IMR-90 (cell line): Measurements from ENCODE around the gene WDFY2. TPM values are rescaled to one million over a fixed set of nuclear protein-coding genes. Genes with fewer than 3 reads are reported as not detected.

ENCODE experiments used
- ATAC-seq: fragments of 200-7000 bp; cut with Tn5 transposase; 2 replicates; pipeline ENCODE4 v1.9.1; 2020; ENCODE audit warnings: low read depth, mild to moderate bottlenecking, moderate library complexity
- BruUV-seq: library from RNA; stranded (reverse); fragments of 400-500 nt; replicated peaks from 2 replicates; lab custom pipeline; 2021; lab: Mats Ljungman, UMichigan
- CTCF ChIA-PET: fragments of 300-600 bp; formaldehyde crosslinking; extraction: SDS; loops from one replicate; lab custom pipeline; 2021; ENCODE audit warnings: antibody characterized with exemption; lab: Yijun Ruan, JAX
- POLR2A ChIA-PET: fragments of 300-600 bp; sonication (Branson Sonifier 250); formaldehyde crosslinking; loops from one replicate; lab custom pipeline; 2022; ENCODE audit warnings: antibody characterized with exemption; ENCODE audit not compliant: unreplicated experiment; lab: Charles Lee
- DNase-seq: peaks from one replicate; pipeline ENCODE4 v3.0.0; 2013
- H2AFZ ChIP-seq: replicated peaks from 2 replicates; pipeline ENCODE3; 2013; ENCODE audit warnings: low read length, mild to moderate bottlenecking; ENCODE audit not compliant: poor library complexity
- H2AK5ac ChIP-seq: 2 replicates; pipeline ENCODE4 v1.6.1; 2013; ENCODE audit warnings: low read depth, low read length, inconsistent platforms
- H2AK9ac ChIP-seq: replicated peaks from 2 replicates; pipeline ENCODE3; 2013; ENCODE audit warnings: mild to moderate bottlenecking, low read depth, low read length, moderate library complexity; ENCODE audit not compliant: poor library complexity
- H2BK120ac ChIP-seq: 2 replicates; pipeline ENCODE4 v1.6.1; 2013; ENCODE audit warnings: low read depth, low read length, inconsistent platforms
- H2BK15ac ChIP-seq: 3 replicates; pipeline ENCODE4 v1.6.1; 2013; ENCODE audit warnings: low read depth, low read length, inconsistent platforms
- H2BK20ac ChIP-seq: 2 replicates; pipeline ENCODE4 v1.6.1; 2013; ENCODE audit warnings: low read depth, mild to moderate bottlenecking, inconsistent platforms, low read length, moderate library complexity
- H2BK5ac ChIP-seq: 2 replicates; pipeline ENCODE4 v1.6.1; 2013; ENCODE audit warnings: mild to moderate bottlenecking, low read depth, low read length, inconsistent platforms; ENCODE audit not compliant: poor library complexity, severe bottlenecking
- H3K14ac ChIP-seq: replicated peaks from 2 replicates; pipeline ENCODE4 v1.6.1; 2013; ENCODE audit warnings: low read depth, low read length, inconsistent platforms
- H3K18ac ChIP-seq: 2 replicates; pipeline ENCODE4 v1.6.1; 2013; ENCODE audit warnings: low read depth, low read length, control low read depth
- H3K23ac ChIP-seq: 2 replicates; pipeline ENCODE4 v1.6.1; 2013; ENCODE audit warnings: low read depth, low read length, inconsistent platforms
- H3K27ac ChIP-seq: 2 replicates; pipeline ENCODE4 v1.5.1; 2013; ENCODE audit warnings: mild to moderate bottlenecking, control low read depth, low read length; ENCODE audit not compliant: insufficient read depth
- H3K27me3 ChIP-seq: 2 replicates; pipeline ENCODE4 v1.6.1; 2013; ENCODE audit warnings: low read length; ENCODE audit not compliant: control insufficient read depth, insufficient read depth
- H3K36me3 ChIP-seq: 2 replicates; pipeline ENCODE4 v1.6.1; 2013; ENCODE audit warnings: low read length, mixed read lengths; ENCODE audit not compliant: control insufficient read depth, insufficient read depth
- H3K4ac ChIP-seq: 2 replicates; pipeline ENCODE4 v1.6.1; 2013; ENCODE audit warnings: low read depth, low read length, inconsistent platforms
- H3K4me1 ChIP-seq: 2 replicates; pipeline ENCODE4 v1.6.1; 2013; ENCODE audit warnings: low read length, mixed read lengths; ENCODE audit not compliant: control insufficient read depth, insufficient read depth
- H3K4me2 ChIP-seq: 2 replicates; pipeline ENCODE4 v1.6.1; 2013; ENCODE audit warnings: low read depth, mild to moderate bottlenecking, control low read depth, low read length, moderate library complexity
- H3K4me3 ChIP-seq: 2 replicates; pipeline ENCODE4 v1.5.1; 2013; ENCODE audit warnings: low read depth, mild to moderate bottlenecking, control low read depth, low read length, moderate library complexity; ENCODE audit not compliant: insufficient read depth
- H3K56ac ChIP-seq: 2 replicates; pipeline ENCODE4 v1.6.1; 2013; ENCODE audit warnings: low read length, inconsistent platforms; ENCODE audit not compliant: insufficient read depth; ENCODE audit errors: extremely low read depth
- H3K79me1 ChIP-seq, 2 experiments: 2 replicates each; pipeline ENCODE4 v1.6.1; 2013; ENCODE audit warnings: low read length in 2 of 2, inconsistent platforms in 1 of 2, low read depth in 1 of 2
- H3K9ac ChIP-seq: 2 replicates; pipeline ENCODE4 v1.6.1; 2013; ENCODE audit warnings: low read depth, low read length, control low read depth
- H3K9me1 ChIP-seq: 2 replicates; pipeline ENCODE4 v1.6.1; 2013; ENCODE audit warnings: low read length, inconsistent platforms; ENCODE audit not compliant: insufficient read depth
- H3K9me3 ChIP-seq: 2 replicates; pipeline ENCODE4 v1.6.1; 2013; ENCODE audit warnings: low read length; ENCODE audit not compliant: control insufficient read depth, insufficient read depth
- H4K20me1 ChIP-seq: 2 replicates; pipeline ENCODE4 v1.6.1; 2013; ENCODE audit warnings: low read length, inconsistent platforms; ENCODE audit not compliant: insufficient read depth
- H4K5ac ChIP-seq: 2 replicates; pipeline ENCODE4 v1.6.1; 2013; ENCODE audit warnings: mild to moderate bottlenecking, low read depth, low read length, control low read depth
- H4K8ac ChIP-seq, 2 experiments: 2 replicates each; pipeline ENCODE4 v1.6.1; 2013; ENCODE audit warnings: low read depth in 2 of 2, low read length in 2 of 2, control low read depth in 1 of 2, inconsistent platforms in 1 of 2
- H4K91ac ChIP-seq: 2 replicates; pipeline ENCODE4 v1.6.1; 2013; ENCODE audit warnings: low read depth, low read length, inconsistent platforms; ENCODE audit not compliant: insufficient read depth
- BHLHE40 ChIP-seq: fragments of 150-350 bp; IDR thresholded peaks from 2 replicates; pipeline ENCODE4 v1.6.1; 2016; ENCODE audit warnings: mild to moderate bottlenecking, low read depth, low read length
- CEBPB ChIP-seq: IDR thresholded peaks from 2 replicates; pipeline ENCODE4 v1.6.1; 2012; ENCODE audit warnings: low read depth, low read length, improper control_type of control experiment
- CHD1 ChIP-seq: IDR thresholded peaks from 2 replicates; pipeline ENCODE4 v1.6.1; 2012; ENCODE audit warnings: low read depth, low read length, improper control_type of control experiment
- FOS ChIP-seq: fragments of 150-350 bp; IDR thresholded peaks from 2 replicates; pipeline ENCODE4 v1.6.1; 2016; ENCODE audit warnings: low read depth, low read length
- MAFK ChIP-seq: IDR thresholded peaks from 2 replicates; pipeline ENCODE4 v1.6.1; 2012; ENCODE audit warnings: low read depth, low read length, improper control_type of control experiment
- MAZ ChIP-seq: IDR thresholded peaks from 2 replicates; pipeline ENCODE4 v1.6.1; 2012; ENCODE audit warnings: low read depth, mild to moderate bottlenecking, low read length, improper control_type of control experiment, moderate library complexity, borderline replicate concordance
- MXI1 ChIP-seq: IDR thresholded peaks from 2 replicates; pipeline ENCODE4 v1.6.1; 2012; ENCODE audit warnings: low read depth, mild to moderate bottlenecking, low read length, moderate library complexity, borderline replicate concordance
- NFE2L2 ChIP-seq: fragments of 150-350 bp; IDR thresholded peaks from 2 replicates; pipeline ENCODE4 v1.6.1; 2016; ENCODE audit warnings: low read depth, mild to moderate bottlenecking, low read length
- POLR2A ChIP-seq: IDR thresholded peaks from 2 replicates; pipeline ENCODE4 v1.6.1; 2012; ENCODE audit warnings: mild to moderate bottlenecking, low read depth, low read length
- RAD21 ChIP-seq: IDR thresholded peaks from 2 replicates; pipeline ENCODE4 v1.6.1; 2012; ENCODE audit warnings: low read length, improper control_type of control experiment
- RCOR1 ChIP-seq: IDR thresholded peaks from 2 replicates; pipeline ENCODE4 v1.6.1; 2012; ENCODE audit warnings: mild to moderate bottlenecking, low read length, improper control_type of control experiment; ENCODE audit not compliant: insufficient replicate concordance
- RFX5 ChIP-seq: IDR thresholded peaks from 2 replicates; pipeline ENCODE4 v1.8.0; 2012; ENCODE audit warnings: low read depth, mild to moderate bottlenecking, low read length, moderate library complexity
- SMC3 ChIP-seq: fragments of 150-350 bp; IDR thresholded peaks from 2 replicates; pipeline ENCODE4 v1.6.1; 2016; ENCODE audit warnings: low read depth, mild to moderate bottlenecking, antibody characterized with exemption, low read length, moderate library complexity
- dilution Hi-C: fragments of 300-500 bp; cut with HindIII; formaldehyde crosslinking; loops from one replicate; pipeline ENCODE4 v1.14.3; 2018; ENCODE audit warnings: low sequenced_read_pairs; ENCODE audit not compliant: unreplicated experiment
- in situ Hi-C: fragments of 300-500 bp; cut with MboI; formaldehyde crosslinking; loops from 3 replicates; pipeline ENCODE4 v1.14.3; 2019; ENCODE audit warnings: low sequenced_read_pairs, inconsistent platforms, mixed read lengths
- intact Hi-C: fragments of 100-400 bp; cut with micrococcal nuclease; formaldehyde crosslinking; loops from 2 replicates; pipeline ENCODE4 v1.10.0; 2022
- polyA plus RNA-seq, 3 experiments: library from polyadenylated mRNA; depleted of rRNA; stranded (reverse); fragments of >200 nt; gene quantifications; 2 replicates each; pipeline ENCODE4 v1.2.3, GENCODE V29; 2012; ENCODE audit warnings: low replicate concordance in 1 of 3
- total RNA-seq: library from RNA; depleted of rRNA; stranded (reverse); fragments of >200 nt; gene quantifications from 2 replicates; pipeline ENCODE4 v1.2.3, GENCODE V29; 2012
- TF ChIP-seq, protein P1 (sequence below): fragments of 150-350 bp; IDR thresholded peaks from 2 replicates; pipeline ENCODE4 v1.6.1; 2016; ENCODE audit warnings: low read depth, mild to moderate bottlenecking, low read length, moderate library complexity, borderline replicate concordance
- TF ChIP-seq, protein P2 (sequence below): fragments of 150-350 bp; IDR thresholded peaks from 2 replicates; pipeline ENCODE4 v1.6.1; 2017; ENCODE audit warnings: mild to moderate bottlenecking, antibody characterized with exemption, low read length, low read depth
- TF ChIP-seq, protein P3 (sequence below): conservative IDR thresholded peaks from 2 replicates; pipeline ENCODE4 v1.5.1; 2012; ENCODE audit warnings: mild to moderate bottlenecking, low read depth, low read length, improper control_type of control experiment

Gene WDFY2
- total and polyA plus RNA-seq, 2 of the 4 experiments (the other 2 are of a cell fraction), result 4.3 to 5.4 TPM

DNA sequence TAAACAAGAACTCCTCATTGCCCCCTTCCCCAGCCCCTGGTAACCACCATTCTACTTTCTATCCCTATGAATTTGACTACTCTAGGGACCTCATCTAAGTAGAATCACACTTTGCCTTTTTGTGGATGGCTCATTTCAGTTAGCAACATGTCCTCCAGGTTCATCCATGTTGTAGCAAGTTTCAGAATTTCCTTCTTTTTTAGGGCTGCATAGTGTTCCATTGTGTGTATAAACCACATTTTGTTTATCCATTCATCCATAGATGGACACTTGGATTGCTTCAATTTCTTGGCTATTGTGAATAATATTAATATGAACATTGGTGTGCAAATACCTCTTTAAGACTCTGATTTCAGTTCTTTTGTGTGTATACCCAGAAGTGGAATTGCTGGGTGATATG is 224.5 kb downstream of the WDFY2 start:
- Histone ChIP-seq H3K4me3 (no peak overlapping the region), H3K79me1 (no peaks in the 10 kb centered on the region), H3K27ac (no peak overlapping the region), H4K8ac (no peak overlapping the region), H3K36me3 (no peaks in the 10 kb centered on the region), H2AK5ac (no peak overlapping the region), H4K20me1 (no peaks in the 10 kb centered on the region), H2BK20ac (no peak overlapping the region), H3K18ac (no peak overlapping the region), H2BK120ac (no peak overlapping the region), H3K4me2 (no peak overlapping the region), H2AK9ac (no peak overlapping the region), H3K9me3 (no peaks in the 10 kb centered on the region), H3K4me1 (no peaks in the 10 kb centered on the region; the same call in 1 of the 2 replicates), H2BK5ac (no peak overlapping the region), H4K91ac (no peak overlapping the region), H3K9ac (no peak overlapping the region), H3K27me3 (no peaks in the 10 kb centered on the region; the same call in 1 of the 2 replicates), H3K4ac (no peak overlapping the region), H3K56ac (no peak overlapping the region), H4K5ac (no peak overlapping the region), H2AFZ (no peak overlapping the region), H3K14ac (no peak overlapping the region), H3K9me1 (no peaks in the 10 kb centered on the region), H3K23ac (no peak overlapping the region), H2BK15ac (no peak overlapping the region)
- no TSS peak for BruUV-seq
- in situ Hi-C loops, result no loop called here
- intact Hi-C loops, result loop anchor here (10.0 kb wide), 1 partner anchor 584 kb away; the partner anchor contains the start of gene FAM124A
- ChIA-PET POLR2A (no interaction called here), CTCF (no interaction called here)
- dilution Hi-C loops, result no loop called here
- ATAC-seq, result no peak
- TF ChIP-seq, protein P1, sequence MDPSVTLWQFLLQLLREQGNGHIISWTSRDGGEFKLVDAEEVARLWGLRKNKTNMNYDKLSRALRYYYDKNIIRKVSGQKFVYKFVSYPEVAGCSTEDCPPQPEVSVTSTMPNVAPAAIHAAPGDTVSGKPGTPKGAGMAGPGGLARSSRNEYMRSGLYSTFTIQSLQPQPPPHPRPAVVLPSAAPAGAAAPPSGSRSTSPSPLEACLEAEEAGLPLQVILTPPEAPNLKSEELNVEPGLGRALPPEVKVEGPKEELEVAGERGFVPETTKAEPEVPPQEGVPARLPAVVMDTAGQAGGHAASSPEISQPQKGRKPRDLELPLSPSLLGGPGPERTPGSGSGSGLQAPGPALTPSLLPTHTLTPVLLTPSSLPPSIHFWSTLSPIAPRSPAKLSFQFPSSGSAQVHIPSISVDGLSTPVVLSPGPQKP, result no peak
- no peak for TF ChIP-seq RAD21
- TF ChIP-seq RCOR1, result no peak
- no peak for TF ChIP-seq RFX5
- TF ChIP-seq CEBPB, result no peak
- no peak for TF ChIP-seq POLR2A
- TF ChIP-seq, protein P2, sequence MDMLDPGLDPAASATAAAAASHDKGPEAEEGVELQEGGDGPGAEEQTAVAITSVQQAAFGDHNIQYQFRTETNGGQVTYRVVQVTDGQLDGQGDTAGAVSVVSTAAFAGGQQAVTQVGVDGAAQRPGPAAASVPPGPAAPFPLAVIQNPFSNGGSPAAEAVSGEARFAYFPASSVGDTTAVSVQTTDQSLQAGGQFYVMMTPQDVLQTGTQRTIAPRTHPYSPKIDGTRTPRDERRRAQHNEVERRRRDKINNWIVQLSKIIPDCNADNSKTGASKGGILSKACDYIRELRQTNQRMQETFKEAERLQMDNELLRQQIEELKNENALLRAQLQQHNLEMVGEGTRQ, result no peak
- no peak for TF ChIP-seq MXI1
- no peak for TF ChIP-seq CHD1
- TF ChIP-seq MAFK, result no peak
- no peak for TF ChIP-seq FOS
- TF ChIP-seq NFE2L2, result no peak
- no peak for TF ChIP-seq BHLHE40
- TF ChIP-seq, protein P3, sequence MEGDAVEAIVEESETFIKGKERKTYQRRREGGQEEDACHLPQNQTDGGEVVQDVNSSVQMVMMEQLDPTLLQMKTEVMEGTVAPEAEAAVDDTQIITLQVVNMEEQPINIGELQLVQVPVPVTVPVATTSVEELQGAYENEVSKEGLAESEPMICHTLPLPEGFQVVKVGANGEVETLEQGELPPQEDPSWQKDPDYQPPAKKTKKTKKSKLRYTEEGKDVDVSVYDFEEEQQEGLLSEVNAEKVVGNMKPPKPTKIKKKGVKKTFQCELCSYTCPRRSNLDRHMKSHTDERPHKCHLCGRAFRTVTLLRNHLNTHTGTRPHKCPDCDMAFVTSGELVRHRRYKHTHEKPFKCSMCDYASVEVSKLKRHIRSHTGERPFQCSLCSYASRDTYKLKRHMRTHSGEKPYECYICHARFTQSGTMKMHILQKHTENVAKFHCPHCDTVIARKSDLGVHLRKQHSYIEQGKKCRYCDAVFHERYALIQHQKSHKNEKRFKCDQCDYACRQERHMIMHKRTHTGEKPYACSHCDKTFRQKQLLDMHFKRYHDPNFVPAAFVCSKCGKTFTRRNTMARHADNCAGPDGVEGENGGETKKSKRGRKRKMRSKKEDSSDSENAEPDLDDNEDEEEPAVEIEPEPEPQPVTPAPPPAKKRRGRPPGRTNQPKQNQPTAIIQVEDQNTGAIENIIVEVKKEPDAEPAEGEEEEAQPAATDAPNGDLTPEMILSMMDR, result no peak
- no peak for TF ChIP-seq SMC3
- TF ChIP-seq MAZ, result no peak
- no peak for DNase-seq
